Right ventricle myocardium superior (tissue), 1 donor: ENCODE measurements around the gene COG2. TPM values are rescaled to one million over a fixed set of nuclear protein-coding genes. Genes with fewer than 3 reads are reported as not detected.
"Not testable (repeated sequence)": the region's sequence is repeated elsewhere in the genome, so short reads cannot be mapped to it uniquely, and the experiment has no call there.

Source experiments
- ATAC-seq: fragments of 200-7000 bp; cut with Tn5 transposase; one replicate; pipeline ENCODE4 v1.9.1; 2020; ENCODE audit warnings: mild to moderate bottlenecking; ENCODE audit not compliant: poor library complexity
- DNase-seq: peaks from one replicate; pipeline ENCODE4 v3.0.0-alpha.2; 2020
- intact Hi-C: fragments of 100-400 bp; cut with DNase I; formaldehyde crosslinking; loops from one replicate; pipeline ENCODE4 v1.11.2; 2022
- total RNA-seq: library from RNA; stranded (reverse); fragmentation: NEBNext Ultra II Directional; extraction: Animal tissue kit (Norgen Biotek cat#: 25700); gene quantifications from one replicate; pipeline ENCODE4 v1.2.1, GENCODE V29; 2021
- donor health status: DM: no; HTN: yes; CAD: no; lungs with severe emphysema.

COG2 gene
- total RNA-seq, 1 donor from 2014 or later = 24.6 TPM

GRCh38 chr1:230707732-230708630 is 65.7 kb downstream of the COG2 start:
- ATAC-seq (no peak), DNase-seq (no peak)
- intact Hi-C loops = no loop called here

- intact Hi-C loops = no loop called here
- ATAC-seq = peak; percentile 58
- no peak for DNase-seq
These were observed 66.6 kb downstream of the COG2 start for GRCh38 chr1:230708631-230709580.

- intact Hi-C loops = no loop called here
- DNase-seq (no peak), ATAC-seq (no peak)
These were observed 67.6 kb downstream of the COG2 start for GRCh38 chr1:230709619-230710542.

GRCh38 chr1:230710543-230710904 is 68.2 kb downstream of the COG2 start:
- ATAC-seq (no peak), DNase-seq (no peak)
- intact Hi-C loops = no loop called here

GRCh38 chr1:230711245-230711644 is 69.0 kb downstream of the COG2 start:
- ATAC-seq (no peak), DNase-seq (no peak)
- intact Hi-C loops = no loop called here

- no peak for ATAC-seq
- intact Hi-C loops = no loop called here
- DNase-seq = no peak
These were observed 70.2 kb downstream of the COG2 start for GRCh38 chr1:230712470-230712942.

- DNase-seq (no peak), ATAC-seq (no peak)
- intact Hi-C loops = no loop called here
These were observed 70.9 kb downstream of the COG2 start for GRCh38 chr1:230713138-230713537.

GRCh38 chr1:230713547-230713914 is 71.2 kb downstream of the COG2 start:
- DNase-seq (no peak), ATAC-seq (peak; percentile 6)
- intact Hi-C loops = no loop called here

GRCh38 chr1:230713915-230714764 is 71.9 kb downstream of the COG2 start, which contains the start of gene AGT:
TSS of gene AGT (minus strand) at chr1:230714122. CDS start at chr1:230710823, 3,299 bp downstream.
- intact Hi-C loops = no loop called here
- DNase-seq (peak; percentile 87), ATAC-seq (peak; percentile 96)

GRCh38 chr1:230715510-230715909 is 73.2 kb downstream of the COG2 start:
- intact Hi-C loops = no loop called here
- no peak for ATAC-seq
- no peak for DNase-seq

GRCh38 chr1:230716453-230716852 is 74.2 kb downstream of the COG2 start:
- ATAC-seq, DNase-seq, intact Hi-C loops: not testable (repeated sequence)

GRCh38 chr1:230717251-230717650 is 75.0 kb downstream of the COG2 start:
- ATAC-seq = no peak
- intact Hi-C loops = no loop called here

GRCh38 chr1:230721849-230722522 is 79.7 kb downstream of the COG2 start:
- DNase-seq, ATAC-seq, intact Hi-C loops: not testable (repeated sequence)

More at GRCh38 chr1:230717251-230717650, 75.0 kb downstream of the COG2 start:
- no peak for DNase-seq

GRCh38 chr1:230725256-230726012 is 83.2 kb downstream of the COG2 start:
- intact Hi-C loops = no loop called here
- ATAC-seq (peak; percentile 52), DNase-seq (no peak)

GRCh38 chr1:230728710-230729392 is 86.6 kb downstream of the COG2 start:
- peak; percentile 68 for ATAC-seq
- no peak for DNase-seq
- intact Hi-C loops = no loop called here

GRCh38 chr1:230730977-230731376 is 88.7 kb downstream of the COG2 start:
- ATAC-seq (peak; percentile 75), DNase-seq (no peak)
- intact Hi-C loops = no loop called here
